Measurements from ENCODE around the gene CARD19.

Gene CARD19

GRCh38 chr9:93059715-93060578 lies 36.1 kb upstream of the CARD19 start:
- H3K27ac ChIP-seq = no peak overlapping the region
- TF ChIP-seq ZFX (IDR thresholded peaks at IDR 0.05; ENCODE audit: borderline replicate concordance) = no peak
- TF ChIP-seq, protein P1, sequence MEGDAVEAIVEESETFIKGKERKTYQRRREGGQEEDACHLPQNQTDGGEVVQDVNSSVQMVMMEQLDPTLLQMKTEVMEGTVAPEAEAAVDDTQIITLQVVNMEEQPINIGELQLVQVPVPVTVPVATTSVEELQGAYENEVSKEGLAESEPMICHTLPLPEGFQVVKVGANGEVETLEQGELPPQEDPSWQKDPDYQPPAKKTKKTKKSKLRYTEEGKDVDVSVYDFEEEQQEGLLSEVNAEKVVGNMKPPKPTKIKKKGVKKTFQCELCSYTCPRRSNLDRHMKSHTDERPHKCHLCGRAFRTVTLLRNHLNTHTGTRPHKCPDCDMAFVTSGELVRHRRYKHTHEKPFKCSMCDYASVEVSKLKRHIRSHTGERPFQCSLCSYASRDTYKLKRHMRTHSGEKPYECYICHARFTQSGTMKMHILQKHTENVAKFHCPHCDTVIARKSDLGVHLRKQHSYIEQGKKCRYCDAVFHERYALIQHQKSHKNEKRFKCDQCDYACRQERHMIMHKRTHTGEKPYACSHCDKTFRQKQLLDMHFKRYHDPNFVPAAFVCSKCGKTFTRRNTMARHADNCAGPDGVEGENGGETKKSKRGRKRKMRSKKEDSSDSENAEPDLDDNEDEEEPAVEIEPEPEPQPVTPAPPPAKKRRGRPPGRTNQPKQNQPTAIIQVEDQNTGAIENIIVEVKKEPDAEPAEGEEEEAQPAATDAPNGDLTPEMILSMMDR (IDR thresholded peaks at IDR 0.05) = no peak

DNA sequence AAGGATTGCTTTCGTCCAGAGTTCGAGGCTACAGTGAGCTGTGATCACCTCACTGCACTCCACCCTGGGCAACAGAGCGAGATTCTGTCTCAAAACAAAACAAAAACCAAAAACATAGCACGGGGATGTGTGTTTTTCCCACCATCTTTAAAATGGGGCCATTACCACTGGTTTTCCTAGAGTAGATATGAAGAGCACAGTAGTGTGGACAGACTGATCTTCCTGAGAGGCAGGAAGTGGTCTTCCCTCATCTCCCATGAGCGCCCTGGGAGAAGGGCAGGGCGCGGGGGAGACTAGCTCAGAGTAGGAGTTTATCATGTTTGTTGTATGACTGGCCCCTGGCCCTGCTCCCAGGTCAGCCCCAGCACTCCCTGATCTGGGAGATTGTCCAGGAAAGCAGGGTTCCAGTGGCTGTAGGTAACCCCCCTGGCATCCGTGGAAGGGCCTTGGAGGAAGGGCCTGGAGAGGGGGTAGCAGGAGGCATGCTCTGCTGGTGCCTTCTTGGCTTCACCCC lies 35.2 kb upstream of the CARD19 start:
- H3K27ac ChIP-seq = no peak overlapping the region
- TF ChIP-seq ZFX (IDR thresholded peaks at IDR 0.05; ENCODE audit: borderline replicate concordance) = no peak

DNA sequence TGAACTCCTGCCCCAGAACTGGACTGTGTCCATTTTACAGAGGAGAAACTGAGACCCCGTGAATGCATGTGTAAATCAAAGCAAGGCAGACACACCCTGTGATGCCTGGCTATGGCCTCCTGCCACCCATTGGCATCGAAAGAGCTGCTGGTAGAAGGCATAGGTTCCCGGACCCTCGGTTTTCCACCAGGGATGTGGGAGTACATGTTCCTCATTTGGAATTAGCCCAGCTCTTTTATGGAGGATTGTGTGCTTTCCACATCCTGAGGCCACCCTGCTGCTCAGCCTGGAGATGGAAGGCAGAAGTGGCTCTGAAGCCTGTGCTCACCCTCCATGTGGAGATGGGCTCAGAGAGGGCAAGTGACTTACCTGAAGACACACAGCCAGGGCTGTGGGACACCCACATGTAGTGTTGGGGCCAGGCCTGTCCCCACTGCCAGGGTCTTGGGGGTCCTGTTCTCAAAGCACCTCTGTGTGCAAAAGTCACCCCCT lies 34.7 kb upstream of the CARD19 start:
- TF ChIP-seq, protein P1 (IDR thresholded peaks at IDR 0.05) = no peak
- H3K27ac ChIP-seq = no peak overlapping the region

DNA sequence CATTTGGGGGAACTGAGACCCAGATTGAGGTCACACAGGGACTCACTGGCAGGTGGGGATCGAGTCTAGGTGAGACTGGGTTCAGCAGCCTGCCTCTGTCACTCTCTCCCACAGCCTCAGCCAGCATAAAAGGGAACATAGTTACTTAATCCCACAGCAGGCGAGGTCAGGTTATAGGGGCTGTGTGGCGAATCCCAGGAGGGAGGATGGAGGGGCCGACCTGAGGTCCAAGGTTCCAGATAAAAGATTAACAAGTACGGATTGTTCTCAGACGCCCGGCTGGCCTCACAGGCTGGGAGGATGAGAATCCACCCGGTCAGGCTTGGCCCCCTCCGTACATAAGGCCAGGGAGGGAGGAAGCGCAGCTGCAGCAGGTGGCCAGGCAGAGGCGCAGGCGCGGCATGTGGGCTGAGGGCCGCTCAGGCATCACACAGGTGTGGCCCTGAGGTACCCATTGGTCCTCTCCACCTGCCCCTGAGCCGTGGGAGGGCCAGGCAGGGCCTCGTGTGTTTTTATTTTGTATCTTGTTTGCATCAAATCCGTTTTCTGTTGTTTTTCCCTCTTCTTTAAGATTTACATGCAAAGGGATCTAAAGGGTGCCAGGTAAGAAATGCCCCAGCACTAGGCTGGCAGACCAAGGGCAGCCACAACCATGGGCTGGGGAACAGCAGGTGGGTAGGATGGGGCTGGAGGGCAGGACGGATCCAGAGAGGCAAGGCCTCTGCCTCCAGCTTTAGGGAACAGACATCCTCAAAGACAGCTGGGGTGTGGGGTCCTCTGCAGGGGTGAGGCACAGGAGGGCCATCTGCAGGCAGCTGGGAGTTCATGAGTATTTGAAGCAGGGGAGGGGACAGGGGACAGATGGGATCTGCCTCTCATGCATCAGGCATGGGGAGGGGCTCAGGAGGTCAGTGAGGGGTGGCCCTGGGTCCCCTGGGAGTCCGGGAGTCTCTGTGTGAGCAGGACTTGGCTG lies 33.9 kb upstream of the CARD19 start:
- H3K27ac ChIP-seq = no peak overlapping the region
- no peak for TF ChIP-seq ZFX (IDR thresholded peaks at IDR 0.05; ENCODE audit: borderline replicate concordance)
- TF ChIP-seq, protein P1 (IDR thresholded peaks at IDR 0.05) = no peak

DNA sequence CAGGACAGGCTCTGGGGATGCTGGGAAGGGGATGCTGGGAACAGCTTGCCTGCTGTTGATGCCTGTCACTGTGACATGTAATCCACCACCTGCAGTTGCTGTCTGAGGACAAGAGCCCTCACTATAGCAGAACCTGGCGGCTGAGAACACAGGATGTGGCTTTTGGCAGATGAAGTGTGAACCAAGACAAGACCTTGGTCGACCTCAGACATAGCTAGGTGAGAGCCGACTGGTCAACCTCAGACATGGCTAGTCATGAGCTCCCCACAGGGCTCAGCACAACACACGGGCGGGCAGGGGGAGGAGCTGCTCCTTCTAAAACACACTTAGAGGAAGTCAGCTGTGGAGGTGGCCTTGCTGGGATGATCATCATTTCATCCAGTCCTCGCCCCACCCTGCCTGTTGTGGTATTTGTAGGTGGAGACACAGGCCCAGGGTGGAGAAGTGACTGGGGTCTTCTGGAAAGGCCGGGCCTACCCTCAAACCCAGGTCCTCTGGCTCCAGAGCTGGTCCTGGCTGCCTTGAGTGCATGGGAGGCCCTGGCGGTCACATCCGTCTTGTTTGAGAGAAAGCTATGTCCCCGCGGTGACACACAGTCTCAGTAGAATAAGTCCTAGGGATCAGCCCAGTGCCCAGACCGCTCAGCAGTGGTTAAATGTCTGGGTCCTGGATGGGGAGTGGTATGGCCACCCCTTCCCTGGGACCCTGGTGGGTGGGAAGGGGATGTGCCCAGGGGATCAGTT lies 31.5 kb upstream of the CARD19 start:
- TF ChIP-seq ZFX (IDR thresholded peaks at IDR 0.05; ENCODE audit: borderline replicate concordance) = no peak
- TF ChIP-seq, protein P1 (IDR thresholded peaks at IDR 0.05) = no peak
- H3K27ac ChIP-seq = no peak overlapping the region

DNA sequence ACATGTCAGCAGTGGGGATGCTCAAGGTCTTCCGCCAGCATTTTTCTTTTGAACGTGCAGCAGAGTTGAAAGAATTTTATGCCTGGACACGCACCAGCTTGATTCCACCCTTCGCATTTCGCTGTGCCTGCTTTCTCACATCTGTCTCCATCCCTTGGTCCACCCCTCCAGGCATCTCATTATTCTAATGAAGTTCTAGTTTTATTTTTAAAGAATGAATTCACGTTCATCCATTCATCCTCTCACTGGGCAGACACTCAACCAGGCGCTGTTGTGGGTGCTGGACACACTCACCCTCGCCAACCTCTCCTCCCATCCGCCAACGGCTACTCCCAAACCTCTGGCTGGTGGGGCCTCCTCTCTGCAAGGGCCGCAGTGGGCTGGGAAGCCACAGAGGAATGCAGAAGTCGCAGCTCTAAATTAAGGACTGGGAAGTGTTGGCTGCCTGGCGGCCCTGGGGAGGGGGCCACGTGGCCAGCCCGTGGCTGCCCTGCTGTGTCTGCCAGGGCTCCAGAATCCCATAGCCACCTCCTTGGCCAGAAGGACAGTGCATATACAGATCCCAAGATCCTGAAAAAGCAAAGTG lies 30.8 kb upstream of the CARD19 start:
- TF ChIP-seq, protein P1 (IDR thresholded peaks at IDR 0.05) = no peak
- no peak for TF ChIP-seq ZFX (IDR thresholded peaks at IDR 0.05; ENCODE audit: borderline replicate concordance)
- no peak overlapping the region for H3K27ac ChIP-seq
